GM18498 (cell line): ENCODE results near the gene MROH2B.

ENCODE experiments used
- ATAC-seq: cut with Tn5 transposase; IDR thresholded peaks from one replicate; pipeline ENCODE4 v1.9.1; 2021; ENCODE audit warnings: mild to moderate bottlenecking, moderate library complexity; ENCODE audit not compliant: unreplicated experiment

MROH2B gene

GRCh38 chr5:40973364-40974004 lies 97.7 kb downstream of the MROH2B start:
- ATAC-seq: no peak

GRCh38 chr5:40972434-40972833 lies 98.7 kb downstream of the MROH2B start:
- ATAC-seq: no peak

- no peak for ATAC-seq
These were observed 108.8 kb downstream of the MROH2B start for GRCh38 chr5:40962207-40962955.

GRCh38 chr5:40960037-40960436 lies 111.1 kb downstream of the MROH2B start:
- no peak for ATAC-seq

- no peak for ATAC-seq
These were observed 112.3 kb downstream of the MROH2B start for GRCh38 chr5:40958811-40959210.

- no peak for ATAC-seq
These were observed 114.1 kb downstream of the MROH2B start for GRCh38 chr5:40957048-40957447.

GRCh38 chr5:40955313-40955712 lies 115.8 kb downstream of the MROH2B start:
- ATAC-seq: no peak
